SK-N-SH treated with all-trans-retinoic acid at 6 μM for 48 hours (cell line): Measurements from ENCODE around the gene MED4.
A peak's percentile ranks its signal among the peaks of the same experiment; 100 is the strongest.

Experiments used
- ATAC-seq: fragments of 200-7000 bp; cut with Tn5 transposase; 3 replicates; pipeline ENCODE4 v1.9.1; 2020; ENCODE audit warnings: mild to moderate bottlenecking, moderate library complexity
- ARNTL ChIP-seq: fragments of 450-650 bp; formaldehyde crosslinking; IDR thresholded peaks from 2 replicates; pipeline ENCODE4 v1.5.0; 2020; ENCODE audit warnings: low read depth, mild to moderate bottlenecking, moderate library complexity, borderline replicate concordance
- CSDC2 ChIP-seq: fragments of 250-450 bp; sonication (Bioruptor Pico); IDR thresholded peaks from 2 replicates; pipeline ENCODE4 v1.5.0; 2020; ENCODE audit warnings: mild to moderate bottlenecking, moderate library complexity
- ESRRG ChIP-seq: fragments of 250-450 bp; sonication (Bioruptor Pico); IDR thresholded peaks from 2 replicates; pipeline ENCODE4 v1.6.1; 2021; ENCODE audit warnings: mild to moderate bottlenecking
- GLIS3 ChIP-seq: fragments of 250-450 bp; sonication (Bioruptor Pico); IDR thresholded peaks from 2 replicates; pipeline ENCODE4 v1.5.0; 2020; ENCODE audit warnings: mild to moderate bottlenecking, moderate library complexity
- ISL1 ChIP-seq: fragments of 250-450 bp; sonication (Bioruptor Pico); IDR thresholded peaks from 2 replicates; pipeline ENCODE4 v2.1.2; 2022; ENCODE audit warnings: mild to moderate bottlenecking, moderate library complexity
- OSR1 ChIP-seq: fragments of 250-450 bp; sonication (Bioruptor Pico); IDR thresholded peaks from 2 replicates; pipeline ENCODE4 v1.8.0; 2022; ENCODE audit warnings: moderate library complexity, mild to moderate bottlenecking, inconsistent platforms
- RARB ChIP-seq: fragments of 250-450 bp; sonication (Bioruptor Pico); IDR thresholded peaks from 2 replicates; pipeline ENCODE4 v1.8.0; 2021; ENCODE audit warnings: mild to moderate bottlenecking, moderate library complexity
- TOX ChIP-seq: fragments of 250-450 bp; sonication (Bioruptor Pico); IDR thresholded peaks from 2 replicates; pipeline ENCODE4 v1.8.0; 2021; ENCODE audit warnings: mild to moderate bottlenecking, moderate library complexity, borderline replicate concordance
- ZC3H10 ChIP-seq: fragments of 250-450 bp; sonication (Bioruptor Pico); IDR thresholded peaks from 2 replicates; pipeline ENCODE4 v1.5.1; 2021; ENCODE audit warnings: mild to moderate bottlenecking, moderate library complexity
- ZFP3 ChIP-seq: fragments of 250-450 bp; sonication (Bioruptor Pico); IDR thresholded peaks from 2 replicates; pipeline ENCODE4 v1.5.0; 2020; ENCODE audit warnings: mild to moderate bottlenecking, moderate library complexity
- ZFP30 ChIP-seq: fragments of 450-650 bp; formaldehyde crosslinking; IDR thresholded peaks from 2 replicates; pipeline ENCODE4 v1.5.0; 2022; ENCODE audit warnings: mild to moderate bottlenecking, moderate library complexity
- ZNF565 ChIP-seq: fragments of 450-650 bp; formaldehyde crosslinking; conservative IDR thresholded peaks from 2 replicates; pipeline ENCODE4 v1.5.0; 2020; ENCODE audit warnings: low read depth, mild to moderate bottlenecking, moderate library complexity
- ZNF70 ChIP-seq: fragments of 450-650 bp; formaldehyde crosslinking; IDR thresholded peaks from 2 replicates; pipeline ENCODE4 v1.5.0; 2020; ENCODE audit warnings: mild to moderate bottlenecking, moderate library complexity
- ZNF8 ChIP-seq: fragments of 450-650 bp; formaldehyde crosslinking; IDR thresholded peaks from 2 replicates; pipeline ENCODE4 v1.5.0; 2020; ENCODE audit warnings: mild to moderate bottlenecking, moderate library complexity
- TF ChIP-seq, protein P1 (sequence below): fragments of 250-450 bp; sonication (Bioruptor Pico); IDR thresholded peaks from 2 replicates; pipeline ENCODE4 v1.5.1; 2020; ENCODE audit warnings: low read depth, mild to moderate bottlenecking, moderate library complexity
- TF ChIP-seq, protein P2 (sequence below): fragments of 250-450 bp; sonication (Bioruptor Pico); IDR thresholded peaks from 2 replicates; pipeline ENCODE4 v1.8.0; 2021; ENCODE audit warnings: low read depth, mild to moderate bottlenecking, moderate library complexity, borderline replicate concordance
- TF ChIP-seq, protein P3 (sequence below): fragments of 250-450 bp; sonication (Bioruptor Pico); IDR thresholded peaks from 2 replicates; pipeline ENCODE4 v1.8.0; 2020; ENCODE audit warnings: mild to moderate bottlenecking, moderate library complexity, borderline replicate concordance
- TF ChIP-seq, protein P4 (sequence below): fragments of 250-450 bp; sonication (Bioruptor Pico); IDR thresholded peaks from 2 replicates; pipeline ENCODE4 v1.5.0; 2020; ENCODE audit warnings: mild to moderate bottlenecking, moderate library complexity
- TF ChIP-seq, protein P5 (sequence below): fragments of 250-450 bp; sonication (Bioruptor Pico); IDR thresholded peaks from 2 replicates; pipeline ENCODE4 v1.5.1; 2021; ENCODE audit warnings: mild to moderate bottlenecking, moderate library complexity

Gene MED4

DNA sequence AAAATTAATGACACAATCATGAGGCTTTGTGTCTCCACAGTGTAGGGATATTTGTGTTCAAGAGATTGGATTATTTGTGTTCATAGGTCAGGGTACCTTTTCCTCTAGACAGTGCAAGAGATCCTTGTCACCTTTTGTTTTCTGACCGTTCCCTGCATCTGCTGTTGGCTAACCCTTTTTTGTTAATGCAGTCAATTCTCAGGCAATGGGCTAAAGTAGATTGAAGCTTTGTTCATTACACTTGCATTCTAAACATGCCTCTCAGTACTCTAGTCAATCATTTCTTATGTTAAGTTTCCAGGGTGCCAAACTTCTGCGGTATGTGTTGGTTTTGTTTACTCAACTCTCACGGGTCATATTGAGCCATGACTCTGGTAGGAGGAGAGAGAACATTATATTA lies 1.8 kb upstream of the MED4 start:
- ATAC-seq: no peak
- no peak for TF ChIP-seq ZC3H10 (CRISPR knock-in tag)
- TF ChIP-seq, protein P1, sequence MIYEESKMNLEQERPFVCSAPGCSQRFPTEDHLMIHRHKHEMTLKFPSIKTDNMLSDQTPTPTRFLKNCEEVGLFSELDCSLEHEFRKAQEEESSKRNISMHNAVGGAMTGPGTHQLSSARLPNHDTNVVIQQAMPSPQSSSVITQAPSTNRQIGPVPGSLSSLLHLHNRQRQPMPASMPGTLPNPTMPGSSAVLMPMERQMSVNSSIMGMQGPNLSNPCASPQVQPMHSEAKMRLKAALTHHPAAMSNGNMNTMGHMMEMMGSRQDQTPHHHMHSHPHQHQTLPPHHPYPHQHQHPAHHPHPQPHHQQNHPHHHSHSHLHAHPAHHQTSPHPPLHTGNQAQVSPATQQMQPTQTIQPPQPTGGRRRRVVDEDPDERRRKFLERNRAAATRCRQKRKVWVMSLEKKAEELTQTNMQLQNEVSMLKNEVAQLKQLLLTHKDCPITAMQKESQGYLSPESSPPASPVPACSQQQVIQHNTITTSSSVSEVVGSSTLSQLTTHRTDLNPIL (CRISPR knock-in tag): no peak
- TF ChIP-seq, protein P2, sequence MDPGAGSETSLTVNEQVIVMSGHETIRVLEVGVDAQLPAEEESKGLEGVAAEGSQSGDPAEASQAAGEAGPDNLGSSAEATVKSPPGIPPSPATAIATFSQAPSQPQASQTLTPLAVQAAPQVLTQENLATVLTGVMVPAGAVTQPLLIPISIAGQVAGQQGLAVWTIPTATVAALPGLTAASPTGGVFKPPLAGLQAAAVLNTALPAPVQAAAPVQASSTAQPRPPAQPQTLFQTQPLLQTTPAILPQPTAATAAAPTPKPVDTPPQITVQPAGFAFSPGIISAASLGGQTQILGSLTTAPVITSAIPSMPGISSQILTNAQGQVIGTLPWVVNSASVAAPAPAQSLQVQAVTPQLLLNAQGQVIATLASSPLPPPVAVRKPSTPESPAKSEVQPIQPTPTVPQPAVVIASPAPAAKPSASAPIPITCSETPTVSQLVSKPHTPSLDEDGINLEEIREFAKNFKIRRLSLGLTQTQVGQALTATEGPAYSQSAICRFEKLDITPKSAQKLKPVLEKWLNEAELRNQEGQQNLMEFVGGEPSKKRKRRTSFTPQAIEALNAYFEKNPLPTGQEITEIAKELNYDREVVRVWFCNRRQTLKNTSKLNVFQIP: no peak
- TF ChIP-seq ARNTL (CRISPR knock-in tag): no peak
- no peak for TF ChIP-seq OSR1 (CRISPR knock-in tag)
- no peak for TF ChIP-seq GLIS3
- TF ChIP-seq ZNF70: no peak
- no peak for TF ChIP-seq ZFP3 (CRISPR knock-in tag)
- no peak for TF ChIP-seq ZFP30 (CRISPR knock-in tag)
- TF ChIP-seq ISL1: no peak
- TF ChIP-seq, protein P3, sequence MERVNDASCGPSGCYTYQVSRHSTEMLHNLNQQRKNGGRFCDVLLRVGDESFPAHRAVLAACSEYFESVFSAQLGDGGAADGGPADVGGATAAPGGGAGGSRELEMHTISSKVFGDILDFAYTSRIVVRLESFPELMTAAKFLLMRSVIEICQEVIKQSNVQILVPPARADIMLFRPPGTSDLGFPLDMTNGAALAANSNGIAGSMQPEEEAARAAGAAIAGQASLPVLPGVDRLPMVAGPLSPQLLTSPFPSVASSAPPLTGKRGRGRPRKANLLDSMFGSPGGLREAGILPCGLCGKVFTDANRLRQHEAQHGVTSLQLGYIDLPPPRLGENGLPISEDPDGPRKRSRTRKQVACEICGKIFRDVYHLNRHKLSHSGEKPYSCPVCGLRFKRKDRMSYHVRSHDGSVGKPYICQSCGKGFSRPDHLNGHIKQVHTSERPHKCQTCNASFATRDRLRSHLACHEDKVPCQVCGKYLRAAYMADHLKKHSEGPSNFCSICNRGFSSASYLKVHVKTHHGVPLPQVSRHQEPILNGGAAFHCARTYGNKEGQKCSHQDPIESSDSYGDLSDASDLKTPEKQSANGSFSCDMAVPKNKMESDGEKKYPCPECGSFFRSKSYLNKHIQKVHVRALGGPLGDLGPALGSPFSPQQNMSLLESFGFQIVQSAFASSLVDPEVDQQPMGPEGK (CRISPR knock-in tag): no peak
- no peak for TF ChIP-seq TOX (CRISPR knock-in tag)
- no peak for TF ChIP-seq ZNF8 (CRISPR knock-in tag)
- TF ChIP-seq, protein P4, sequence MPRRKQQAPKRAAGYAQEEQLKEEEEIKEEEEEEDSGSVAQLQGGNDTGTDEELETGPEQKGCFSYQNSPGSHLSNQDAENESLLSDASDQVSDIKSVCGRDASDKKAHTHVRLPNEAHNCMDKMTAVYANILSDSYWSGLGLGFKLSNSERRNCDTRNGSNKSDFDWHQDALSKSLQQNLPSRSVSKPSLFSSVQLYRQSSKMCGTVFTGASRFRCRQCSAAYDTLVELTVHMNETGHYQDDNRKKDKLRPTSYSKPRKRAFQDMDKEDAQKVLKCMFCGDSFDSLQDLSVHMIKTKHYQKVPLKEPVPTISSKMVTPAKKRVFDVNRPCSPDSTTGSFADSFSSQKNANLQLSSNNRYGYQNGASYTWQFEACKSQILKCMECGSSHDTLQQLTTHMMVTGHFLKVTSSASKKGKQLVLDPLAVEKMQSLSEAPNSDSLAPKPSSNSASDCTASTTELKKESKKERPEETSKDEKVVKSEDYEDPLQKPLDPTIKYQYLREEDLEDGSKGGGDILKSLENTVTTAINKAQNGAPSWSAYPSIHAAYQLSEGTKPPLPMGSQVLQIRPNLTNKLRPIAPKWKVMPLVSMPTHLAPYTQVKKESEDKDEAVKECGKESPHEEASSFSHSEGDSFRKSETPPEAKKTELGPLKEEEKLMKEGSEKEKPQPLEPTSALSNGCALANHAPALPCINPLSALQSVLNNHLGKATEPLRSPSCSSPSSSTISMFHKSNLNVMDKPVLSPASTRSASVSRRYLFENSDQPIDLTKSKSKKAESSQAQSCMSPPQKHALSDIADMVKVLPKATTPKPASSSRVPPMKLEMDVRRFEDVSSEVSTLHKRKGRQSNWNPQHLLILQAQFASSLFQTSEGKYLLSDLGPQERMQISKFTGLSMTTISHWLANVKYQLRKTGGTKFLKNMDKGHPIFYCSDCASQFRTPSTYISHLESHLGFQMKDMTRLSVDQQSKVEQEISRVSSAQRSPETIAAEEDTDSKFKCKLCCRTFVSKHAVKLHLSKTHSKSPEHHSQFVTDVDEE (CRISPR knock-in tag): no peak
- TF ChIP-seq, protein P5, sequence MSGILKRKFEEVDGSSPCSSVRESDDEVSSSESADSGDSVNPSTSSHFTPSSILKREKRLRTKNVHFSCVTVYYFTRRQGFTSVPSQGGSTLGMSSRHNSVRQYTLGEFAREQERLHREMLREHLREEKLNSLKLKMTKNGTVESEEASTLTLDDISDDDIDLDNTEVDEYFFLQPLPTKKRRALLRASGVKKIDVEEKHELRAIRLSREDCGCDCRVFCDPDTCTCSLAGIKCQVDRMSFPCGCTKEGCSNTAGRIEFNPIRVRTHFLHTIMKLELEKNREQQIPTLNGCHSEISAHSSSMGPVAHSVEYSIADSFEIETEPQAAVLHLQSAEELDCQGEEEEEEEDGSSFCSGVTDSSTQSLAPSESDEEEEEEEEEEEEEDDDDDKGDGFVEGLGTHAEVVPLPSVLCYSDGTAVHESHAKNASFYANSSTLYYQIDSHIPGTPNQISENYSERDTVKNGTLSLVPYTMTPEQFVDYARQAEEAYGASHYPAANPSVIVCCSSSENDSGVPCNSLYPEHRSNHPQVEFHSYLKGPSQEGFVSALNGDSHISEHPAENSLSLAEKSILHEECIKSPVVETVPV (CRISPR knock-in tag): no peak

DNA sequence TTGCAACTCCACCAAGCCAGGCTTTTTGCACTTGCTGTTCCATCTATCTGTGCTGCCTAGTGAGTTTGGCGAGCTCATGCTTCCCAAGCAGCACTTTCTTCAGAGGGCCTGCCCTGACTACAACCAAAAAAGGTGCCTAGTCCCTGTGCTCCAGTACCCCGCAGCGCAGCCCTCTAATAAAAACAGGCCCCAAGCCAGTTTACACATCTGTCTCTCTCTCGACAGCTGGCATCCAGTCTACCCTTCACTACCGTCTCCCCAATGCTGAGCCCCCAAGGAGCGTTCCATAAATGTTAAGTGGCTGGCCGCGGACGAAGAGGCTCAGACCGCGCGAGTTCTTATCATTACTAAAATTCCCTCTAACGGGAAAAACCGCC lies 512 bp downstream of the MED4 start:
- TF ChIP-seq ZNF8 (CRISPR knock-in tag) (no peak), ZNF565 (CRISPR knock-in tag) (no peak), ARNTL (CRISPR knock-in tag) (no peak), ZC3H10 (CRISPR knock-in tag) (no peak), OSR1 (CRISPR knock-in tag) (no peak), ZFP30 (CRISPR knock-in tag) (no peak), ESRRG (no peak)
- peak; percentile 38 for ATAC-seq

DNA sequence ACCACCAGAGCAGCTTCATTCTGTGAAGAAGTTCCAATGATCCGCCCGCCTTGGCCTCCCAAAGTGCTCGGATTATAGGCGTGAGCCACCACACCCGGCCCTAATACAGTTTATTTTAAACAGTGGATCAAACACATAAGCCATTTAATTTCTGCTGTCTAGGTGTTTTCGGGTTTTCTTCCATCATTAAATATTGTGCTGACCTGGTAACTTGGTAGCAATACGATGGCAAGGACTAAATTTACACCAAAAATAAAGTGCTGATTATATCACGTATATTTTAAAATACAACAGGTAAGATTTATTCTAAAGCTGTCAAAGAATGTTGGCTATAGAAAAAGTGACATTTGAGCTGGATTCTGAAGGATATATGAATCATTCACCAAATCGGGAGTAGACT lies 1.3 kb downstream of the MED4 start:
- ATAC-seq: no peak
- no peak for TF ChIP-seq RARB (CRISPR knock-in tag)

DNA sequence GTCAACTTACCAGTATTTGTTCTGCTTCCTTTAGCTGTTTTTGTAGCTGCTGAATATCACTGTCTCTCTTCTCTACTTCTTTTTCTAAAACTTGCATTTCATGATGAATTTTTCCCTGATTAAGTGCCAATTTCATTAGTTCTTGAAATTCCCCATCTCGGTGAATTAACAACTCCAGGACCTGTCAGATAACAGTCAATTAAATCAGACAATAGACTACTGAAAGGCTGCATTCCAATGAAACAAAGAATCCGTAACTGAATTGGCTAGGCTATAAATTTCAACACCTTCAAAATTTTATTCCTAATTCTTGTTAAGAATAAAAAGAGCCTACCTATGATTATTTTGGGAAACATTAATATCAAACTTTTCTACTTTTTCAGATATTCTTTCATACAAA lies 8.6 kb downstream of the MED4 start:
- no peak for ATAC-seq
- TF ChIP-seq ZNF70: no peak
- TF ChIP-seq, protein P1 (CRISPR knock-in tag): no peak
- TF ChIP-seq ARNTL (CRISPR knock-in tag): no peak
- no peak for TF ChIP-seq CSDC2
- TF ChIP-seq ZC3H10 (CRISPR knock-in tag): no peak
- no peak for TF ChIP-seq ZNF565 (CRISPR knock-in tag)
- TF ChIP-seq, protein P3 (CRISPR knock-in tag): no peak
- TF ChIP-seq GLIS3: no peak
- TF ChIP-seq, all 23 proteins: peak for 0
